Colonic mucosa (tissue), 4 donors: ENCODE results near the gene PAK5. TPM values are rescaled to one million over a fixed set of nuclear protein-coding genes. Genes with fewer than 3 reads are reported as not detected.

Source experiments
- DNase-seq: peaks from one replicate; pipeline ENCODE4 v3.0.0-alpha.2; 2020
- H3K27ac ChIP-seq: fragments of 200-600 bp; one replicate; pipeline ENCODE4 v1.8.0; 2021
- H3K27me3 ChIP-seq: fragments of 200-600 bp; one replicate; pipeline ENCODE4 v1.8.0; 2021
- H3K36me3 ChIP-seq: fragments of 200-600 bp; one replicate; pipeline ENCODE4 v1.8.0; 2021
- H3K4me1 ChIP-seq: fragments of 200-600 bp; one replicate; pipeline ENCODE4 v1.8.0; 2021; ENCODE audit warnings: mild to moderate bottlenecking
- H3K4me3 ChIP-seq: fragments of 200-600 bp; one replicate; pipeline ENCODE4 v1.8.0; 2021
- H3K9ac ChIP-seq, 2 donors: one replicate each; pipeline ENCODE4 v1.7.0; 2013; ENCODE audit warnings: control low read depth in 2 of 2, low read depth in 2 of 2, low read length in 2 of 2
- H3K9me3 ChIP-seq: fragments of 200-600 bp; one replicate; pipeline ENCODE4 v1.8.0; 2021
- intact Hi-C: fragments of 100-400 bp; cut with DNase I; formaldehyde crosslinking; loops from one replicate; pipeline ENCODE4 v1.14.1; 2022
- total RNA-seq, 2 donors: library from RNA; stranded (reverse); fragmentation: NEBNext Ultra II Directional in 1 of 2; extraction: Animal tissue kit (Norgen Biotek cat#: 25700) in 1 of 2; gene quantifications; one replicate each; pipeline ENCODE4 v1.2.1, GENCODE V29; 2021
- TF ChIP-seq, protein P1 (sequence below): fragments of 200-600 bp; IDR thresholded peaks from one replicate; pipeline ENCODE4 v1.8.0; 2022; ENCODE audit warnings: antibody characterized with exemption, mild to moderate bottlenecking
- donor health status: healthy.
- donor health status: DM: no; HTN: no; CAD: no.
- donor health status: DM: no; HTN: no; CAD: no.

The PAK5 gene
- total RNA-seq, 2 donors from 2014 or later = 0.07 TPM; not detected in 1

DNA sequence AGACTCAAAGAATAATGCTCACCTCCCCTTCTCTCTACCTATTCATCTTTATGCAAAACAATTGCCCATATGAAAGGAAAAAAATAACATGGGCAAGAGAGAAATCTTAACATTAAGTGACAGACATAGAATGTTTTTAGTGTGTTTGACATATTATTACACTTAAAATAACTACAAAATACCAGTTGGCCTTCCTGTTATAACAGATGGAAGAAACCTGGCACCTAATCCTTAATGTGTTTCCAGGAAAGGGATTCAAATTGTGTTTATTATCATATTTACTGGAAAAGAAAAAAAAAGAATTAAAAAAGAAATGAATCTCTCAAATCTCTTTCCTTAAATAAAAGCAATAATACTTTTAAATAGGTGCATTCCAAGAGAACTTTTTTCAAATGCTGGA lies 165.9 kb downstream of the PAK5 start:
- Histone ChIP-seq H3K9me3 (no peaks in the 10 kb centered on the region), H3K27me3 (no peaks in the 10 kb centered on the region), H3K27ac (no peak overlapping the region), H3K4me1 (no peaks in the 10 kb centered on the region), H3K4me3 (no peak overlapping the region), H3K9ac (no peak overlapping the region), H3K36me3 (no peaks in the 10 kb centered on the region)
- intact Hi-C loops = no loop called here
- DNase-seq = no peak
- TF ChIP-seq, protein P1, sequence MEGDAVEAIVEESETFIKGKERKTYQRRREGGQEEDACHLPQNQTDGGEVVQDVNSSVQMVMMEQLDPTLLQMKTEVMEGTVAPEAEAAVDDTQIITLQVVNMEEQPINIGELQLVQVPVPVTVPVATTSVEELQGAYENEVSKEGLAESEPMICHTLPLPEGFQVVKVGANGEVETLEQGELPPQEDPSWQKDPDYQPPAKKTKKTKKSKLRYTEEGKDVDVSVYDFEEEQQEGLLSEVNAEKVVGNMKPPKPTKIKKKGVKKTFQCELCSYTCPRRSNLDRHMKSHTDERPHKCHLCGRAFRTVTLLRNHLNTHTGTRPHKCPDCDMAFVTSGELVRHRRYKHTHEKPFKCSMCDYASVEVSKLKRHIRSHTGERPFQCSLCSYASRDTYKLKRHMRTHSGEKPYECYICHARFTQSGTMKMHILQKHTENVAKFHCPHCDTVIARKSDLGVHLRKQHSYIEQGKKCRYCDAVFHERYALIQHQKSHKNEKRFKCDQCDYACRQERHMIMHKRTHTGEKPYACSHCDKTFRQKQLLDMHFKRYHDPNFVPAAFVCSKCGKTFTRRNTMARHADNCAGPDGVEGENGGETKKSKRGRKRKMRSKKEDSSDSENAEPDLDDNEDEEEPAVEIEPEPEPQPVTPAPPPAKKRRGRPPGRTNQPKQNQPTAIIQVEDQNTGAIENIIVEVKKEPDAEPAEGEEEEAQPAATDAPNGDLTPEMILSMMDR = no peak

- Histone ChIP-seq H3K36me3 (no peaks in the 10 kb centered on the region), H3K9ac (no peak overlapping the region), H3K9me3 (no peaks in the 10 kb centered on the region), H3K4me3 (no peak overlapping the region), H3K4me1 (no peaks in the 10 kb centered on the region), H3K27me3 (no peaks in the 10 kb centered on the region), H3K27ac (no peak overlapping the region)
- TF ChIP-seq, protein P1 = no peak
- intact Hi-C loops = no loop called here
- no peak for DNase-seq
These were observed 166.8 kb downstream of the PAK5 start for GRCh38 chr20:9672027-9672426.

DNA sequence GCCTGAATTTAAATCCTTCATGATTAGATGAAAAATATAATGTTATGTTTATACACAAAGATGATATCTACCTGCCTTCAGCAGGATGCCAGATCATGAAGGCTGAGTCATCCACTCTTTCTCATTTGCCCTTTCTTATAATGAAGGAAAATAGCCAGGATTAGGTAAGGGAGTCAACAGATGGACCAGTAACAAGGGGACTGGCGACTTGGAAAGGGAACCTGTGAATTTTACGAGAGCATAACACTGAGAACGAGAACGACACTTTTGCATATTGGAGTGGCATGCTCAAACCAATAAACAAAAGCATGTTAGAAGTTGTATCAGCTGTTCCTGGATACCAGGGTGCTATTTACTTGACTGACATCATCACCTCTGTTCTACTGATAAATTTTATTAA lies 170.5 kb downstream of the PAK5 start:
- intact Hi-C loops = no loop called here
- H3K27me3 ChIP-seq = no peaks in the 10 kb centered on the region
- no peaks in the 10 kb centered on the region for H3K9me3 ChIP-seq
- H3K27ac ChIP-seq = no peak overlapping the region
- no peaks in the 10 kb centered on the region for H3K36me3 ChIP-seq
- no peak overlapping the region for H3K4me3 ChIP-seq
- DNase-seq = no peak
- H3K4me1 ChIP-seq = no peaks in the 10 kb centered on the region
- no peak overlapping the region for H3K9ac ChIP-seq
- TF ChIP-seq, protein P1 = no peak

DNA sequence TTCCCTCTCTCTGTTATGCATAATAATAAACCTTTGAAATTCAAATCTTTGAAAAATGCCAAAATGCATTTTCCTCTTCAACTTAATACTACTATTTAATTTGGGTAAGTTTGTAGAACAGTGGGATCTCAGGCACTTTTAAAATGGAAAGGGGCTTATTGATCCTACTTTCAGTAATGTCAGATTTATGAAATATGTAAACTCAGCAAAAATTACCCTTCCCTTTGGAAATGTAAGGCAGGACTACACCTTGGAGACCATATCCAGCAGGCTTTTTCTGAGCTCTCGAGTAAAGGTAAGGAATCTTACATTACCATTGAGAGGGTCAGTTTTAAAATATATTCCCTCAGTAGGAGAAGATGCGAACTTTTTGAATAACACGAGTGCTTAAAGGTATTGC lies 175.5 kb downstream of the PAK5 start:
- Histone ChIP-seq H3K9ac (no peak overlapping the region), H3K4me1 (no peaks in the 10 kb centered on the region), H3K9me3 (no peaks in the 10 kb centered on the region), H3K36me3 (no peaks in the 10 kb centered on the region), H3K27ac (no peak overlapping the region), H3K27me3 (no peaks in the 10 kb centered on the region), H3K4me3 (no peak overlapping the region)
- TF ChIP-seq, protein P1 = no peak
- intact Hi-C loops = no loop called here
- no peak for DNase-seq

DNA sequence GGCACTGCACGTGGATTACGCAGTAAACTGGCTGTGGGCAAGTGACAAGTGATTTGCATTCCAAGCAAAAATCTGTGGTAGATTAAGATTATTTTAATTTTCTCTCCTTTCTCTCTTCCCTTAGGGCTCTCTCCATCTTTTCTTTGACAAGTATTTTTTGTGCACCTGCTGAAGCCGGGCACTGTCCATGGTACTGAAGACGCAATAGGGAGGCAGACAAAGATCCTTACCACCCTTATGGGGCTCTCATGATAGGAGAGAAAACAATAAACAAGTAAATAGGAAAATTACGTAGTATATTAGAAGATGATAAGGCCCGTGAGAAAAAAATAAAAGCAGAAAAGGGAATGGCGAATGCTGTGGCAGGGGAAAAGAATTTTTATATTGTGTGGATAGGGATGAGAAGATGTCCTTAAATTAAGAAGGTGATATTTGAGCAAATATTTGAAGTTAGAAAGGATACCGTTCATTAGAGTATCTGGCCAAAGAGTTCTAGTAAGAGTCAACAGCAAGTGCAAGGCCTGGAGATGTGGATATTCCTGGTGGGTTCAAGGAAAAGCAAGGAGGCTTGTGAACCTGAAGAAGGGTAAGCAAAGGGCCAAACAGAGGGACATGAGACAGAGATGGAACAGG lies 178.5 kb downstream of the PAK5 start:
- DNase-seq = no peak
- TF ChIP-seq, protein P1 = no peak

More for the DNA sequence above, 178.5 kb downstream of the PAK5 start:
- no peak overlapping the region for H3K4me3 ChIP-seq
- H3K27me3 ChIP-seq = no peaks in the 10 kb centered on the region
- H3K9ac ChIP-seq = no peak overlapping the region
- no peaks in the 10 kb centered on the region for H3K4me1 ChIP-seq
- intact Hi-C loops = no loop called here
- H3K27ac ChIP-seq = no peak overlapping the region
- H3K36me3 ChIP-seq = no peaks in the 10 kb centered on the region
- H3K9me3 ChIP-seq = no peaks in the 10 kb centered on the region
